CD8-positive, alpha-beta memory T cell (primary cell): ENCODE results near the gene AP1B1. TPM values are rescaled to one million over a fixed set of nuclear protein-coding genes. Genes with fewer than 3 reads are reported as not detected.

ENCODE experiments used
- CTCF ChIA-PET: fragments of 350-600 bp; sonication (Branson Sonifier 250); formaldehyde crosslinking; loops from one replicate; lab custom pipeline; 2021; ENCODE audit warnings: antibody characterized with exemption; lab: Charles Lee
- POLR2A ChIA-PET: fragments of 350-600 bp; sonication (Branson Sonifier 250); formaldehyde crosslinking; loops from one replicate; lab custom pipeline; 2021; ENCODE audit warnings: antibody characterized with exemption; lab: Charles Lee
- DNase-seq, 5 donors: peaks; one replicate each; pipeline versions ENCODE4 v3.0.0 to v3.0.0-alpha.2; 2020 to 2022; ENCODE audit warnings: mixed read lengths in 1 of 5
- H3K27ac ChIP-seq: one replicate; pipeline ENCODE4 v1.7.0; 2013; ENCODE audit warnings: low read depth, mild to moderate bottlenecking, low read length, moderate library complexity
- H3K27me3 ChIP-seq: 2 replicates; pipeline ENCODE4 v1.7.0; 2013; ENCODE audit warnings: low read length, mild to moderate bottlenecking; ENCODE audit not compliant: insufficient read depth, poor library complexity, severe bottlenecking
- H3K36me3 ChIP-seq: 2 replicates; pipeline ENCODE4 v1.7.0; 2013; ENCODE audit warnings: mild to moderate bottlenecking, low read length, moderate library complexity; ENCODE audit not compliant: insufficient read depth
- H3K4me1 ChIP-seq: 2 replicates; pipeline ENCODE4 v1.7.0; 2013; ENCODE audit warnings: mild to moderate bottlenecking, low read length, moderate library complexity; ENCODE audit not compliant: insufficient read depth
- H3K4me3 ChIP-seq: 2 replicates; pipeline ENCODE4 v1.7.0; 2013; ENCODE audit warnings: mild to moderate bottlenecking, low read length
- H3K9me3 ChIP-seq: 2 replicates; pipeline ENCODE4 v1.7.0; 2013; ENCODE audit warnings: mild to moderate bottlenecking, low read length
- H3K27ac Mint-ChIP-seq, 8 donors: one replicate each; pipeline ENCODE4 v1.8.0; 2020 to 2021; ENCODE audit warnings: mixed read lengths in 8 of 8, mild to moderate bottlenecking in 6 of 8, inconsistent platforms in 3 of 8, moderate library complexity in 3 of 8
- H3K27me3 Mint-ChIP-seq, 2 donors: one replicate each; pipeline ENCODE4 v1.8.0; 2020 to 2021; ENCODE audit warnings: mixed read lengths in 2 of 2, mild to moderate bottlenecking in 1 of 2, moderate library complexity in 1 of 2
- H3K36me3 Mint-ChIP-seq, 3 donors: one replicate each; pipeline ENCODE4 v1.8.0; 2020 to 2021; ENCODE audit warnings: mixed read lengths in 3 of 3, inconsistent platforms in 1 of 3, mild to moderate bottlenecking in 1 of 3
- H3K4me1 Mint-ChIP-seq, 3 donors: one replicate each; pipeline ENCODE4 v1.8.0; 2020 to 2021; ENCODE audit warnings: mixed read lengths in 3 of 3, inconsistent platforms in 1 of 3, mild to moderate bottlenecking in 1 of 3
- H3K4me3 Mint-ChIP-seq, 7 donors: one replicate each; pipeline ENCODE4 v1.8.0; 2020 to 2021; ENCODE audit warnings: mixed read lengths in 7 of 7, mild to moderate bottlenecking in 6 of 7, moderate library complexity in 4 of 7, inconsistent platforms in 2 of 7
- H3K9me3 Mint-ChIP-seq, 5 donors: one replicate each; pipeline ENCODE4 v1.8.0; 2020 to 2022; ENCODE audit warnings: mixed read lengths in 5 of 5, mild to moderate bottlenecking in 3 of 5, moderate library complexity in 2 of 5, inconsistent platforms in 1 of 5
- polyA plus RNA-seq: library from polyadenylated mRNA; unstranded; fragments of 300-500 nt; fragmentation: Illumina TruSeq; gene quantifications from one replicate; pipeline ENCODE4 v1.2.3, GENCODE V29; 2021
- total RNA-seq, 2 experiments: library from RNA; stranded (reverse); gene quantifications; one replicate each; pipeline ENCODE4 v1.2.3, GENCODE V29; 2021

AP1B1 gene
- total and polyA plus RNA-seq, 3 experiments from 2014 or later: 22.9 to 75.1 (median 75.0) TPM

- H3K27ac Mint-ChIP-seq: peak overlapping the region in 3 of 8 donors; percentile 9 to 75 (median 55)
- CTCF ChIA-PET: no interaction called here
These were observed 86.5 kb downstream of the AP1B1 start for GRCh38 chr22:29301716-29302401.

GRCh38 chr22:29300807-29301601 lies 87.4 kb downstream of the AP1B1 start:
- peaks cover 6 to 54% (median 18%) of the 10 kb centered on the region in 3 donors for H3K36me3 Mint-ChIP-seq
- H3K27ac ChIP-seq: no peak overlapping the region
- peak overlapping the region in 5 of 8 donors; percentile 21 to 90 (median 61) for H3K27ac Mint-ChIP-seq
- H3K4me3 Mint-ChIP-seq: no peak overlapping the region
- peaks cover 7% of the 10 kb centered on the region for H3K27me3 ChIP-seq
- peaks cover 0 to 2% (median 1%) of the 10 kb centered on the region in 3 donors for H3K4me1 Mint-ChIP-seq
- H3K9me3 ChIP-seq: no peaks in the 10 kb centered on the region
- peaks cover 37% of the 10 kb centered on the region for H3K36me3 ChIP-seq
- H3K4me3 ChIP-seq: no peak overlapping the region
- ChIA-PET CTCF (no interaction called here), POLR2A (no interaction called here)
- H3K4me1 ChIP-seq: no peaks in the 10 kb centered on the region
- H3K9me3 Mint-ChIP-seq: no peaks in the 10 kb centered on the region
- no peak for DNase-seq
- H3K27me3 Mint-ChIP-seq: peaks cover 4 to 8% of the 10 kb centered on the region in 2 donors

More at GRCh38 chr22:29301716-29302401, 86.5 kb downstream of the AP1B1 start:
- Histone ChIP-seq H3K4me1 (no peaks in the 10 kb centered on the region), H3K9me3 (no peaks in the 10 kb centered on the region), H3K4me3 (no peak overlapping the region), H3K27me3 (peaks cover 8% of the 10 kb centered on the region), H3K27ac (no peak overlapping the region), H3K36me3 (peaks cover 29% of the 10 kb centered on the region)
- POLR2A ChIA-PET: no interaction called here
- Mint-ChIP-seq H3K27me3 (peaks cover 8 to 13% of the 10 kb centered on the region in 2 donors), H3K4me1 (peaks cover 0 to 7% (median 4%) of the 10 kb centered on the region in 3 donors), H3K9me3 (no peaks in the 10 kb centered on the region), H3K36me3 (peaks cover 6 to 46% (median 18%) of the 10 kb centered on the region in 3 donors), H3K4me3 (peak overlapping the region in 1 of 7 donors; percentile 60)
- no peak for DNase-seq

GRCh38 chr22:29300467-29300806 lies 87.9 kb downstream of the AP1B1 start:
- no peak for DNase-seq
- Mint-ChIP-seq H3K27ac (no peak overlapping the region), H3K27me3 (peaks cover 2 to 5% of the 10 kb centered on the region in 2 donors), H3K4me3 (peak overlapping the region in 1 of 7 donors; percentile 41), H3K9me3 (no peaks in the 10 kb centered on the region), H3K4me1 (no peaks in the 10 kb centered on the region), H3K36me3 (peaks cover 9 to 60% (median 22%) of the 10 kb centered on the region in 3 donors)
- ChIA-PET CTCF (no interaction called here), POLR2A (no interaction called here)
- Histone ChIP-seq H3K36me3 (peaks cover 43% of the 10 kb centered on the region), H3K4me1 (no peaks in the 10 kb centered on the region), H3K27me3 (peaks cover 4% of the 10 kb centered on the region), H3K4me3 (no peak overlapping the region), H3K27ac (no peak overlapping the region), H3K9me3 (no peaks in the 10 kb centered on the region)

GRCh38 chr22:29299136-29299900 lies 89.1 kb downstream of the AP1B1 start:
- no peak overlapping the region for H3K4me3 ChIP-seq
- Mint-ChIP-seq H3K4me1 (no peaks in the 10 kb centered on the region), H3K27me3 (peaks cover 0 to under 1% of the 10 kb centered on the region in 2 donors), H3K36me3 (peaks cover 9 to 71% (median 22%) of the 10 kb centered on the region in 3 donors), H3K4me3 (no peak overlapping the region), H3K27ac (peak overlapping the region in 3 of 8 donors; percentile 21 to 35 (median 31)), H3K9me3 (no peaks in the 10 kb centered on the region)
- POLR2A ChIA-PET: no interaction called here
- H3K36me3 ChIP-seq: peaks cover 52% of the 10 kb centered on the region
- H3K9me3 ChIP-seq: no peaks in the 10 kb centered on the region
- CTCF ChIA-PET: no interaction called here
- H3K27me3 ChIP-seq: peaks cover 3% of the 10 kb centered on the region
- DNase-seq: no peak
- H3K4me1 ChIP-seq: no peaks in the 10 kb centered on the region
- H3K27ac ChIP-seq: no peak overlapping the region

GRCh38 chr22:29298641-29299040 lies 89.7 kb downstream of the AP1B1 start:
- POLR2A ChIA-PET: interaction anchor here (0.5 kb wide), 1 partner anchor 622 kb away, joined by 3 read pairs; no protein-coding TSS in a partner anchor
- CTCF ChIA-PET: no interaction called here

GRCh38 chr22:29292379-29292778 lies 96.0 kb downstream of the AP1B1 start:
- Histone ChIP-seq H3K27ac (no peak overlapping the region), H3K4me1 (no peaks in the 10 kb centered on the region), H3K9me3 (no peaks in the 10 kb centered on the region), H3K4me3 (no peak overlapping the region), H3K36me3 (peaks cover 83% of the 10 kb centered on the region), H3K27me3 (no peaks in the 10 kb centered on the region)
- Mint-ChIP-seq H3K4me3 (no peak overlapping the region), H3K27ac (peak overlapping the region in 1 of 8 donors; percentile 58), H3K27me3 (no peaks in the 10 kb centered on the region), H3K9me3 (no peaks in the 10 kb centered on the region), H3K36me3 (peaks cover 15 to 96% (median 32%) of the 10 kb centered on the region in 3 donors), H3K4me1 (peaks cover 7 to 42% (median 21%) of the 10 kb centered on the region in 3 donors)
- ChIA-PET POLR2A (no interaction called here), CTCF (no interaction called here)
- DNase-seq: no peak

More at GRCh38 chr22:29298641-29299040, 89.7 kb downstream of the AP1B1 start:
- no peak for DNase-seq
- no peaks in the 10 kb centered on the region for H3K9me3 ChIP-seq
- Mint-ChIP-seq H3K4me1 (no peaks in the 10 kb centered on the region), H3K4me3 (no peak overlapping the region), H3K9me3 (no peaks in the 10 kb centered on the region), H3K36me3 (peaks cover 9 to 78% (median 22%) of the 10 kb centered on the region in 3 donors), H3K27me3 (no peaks in the 10 kb centered on the region), H3K27ac (peak overlapping the region in 3 of 8 donors; percentile 18 to 45 (median 31))
- H3K27me3 ChIP-seq: no peaks in the 10 kb centered on the region
- H3K36me3 ChIP-seq: peaks cover 52% of the 10 kb centered on the region
- no peak overlapping the region for H3K27ac ChIP-seq
- H3K4me1 ChIP-seq: no peaks in the 10 kb centered on the region
- no peak overlapping the region for H3K4me3 ChIP-seq

GRCh38 chr22:29291215-29291614 lies 97.2 kb downstream of the AP1B1 start:
- no peaks in the 10 kb centered on the region for H3K9me3 Mint-ChIP-seq
- CTCF ChIA-PET: no interaction called here
- H3K27me3 Mint-ChIP-seq: peaks cover 0 to 2% of the 10 kb centered on the region in 2 donors
- POLR2A ChIA-PET: no interaction called here
- H3K27ac ChIP-seq: no peak overlapping the region
- no peaks in the 10 kb centered on the region for H3K27me3 ChIP-seq
- peak overlapping the region in 2 of 8 donors; percentile 1 to 82 for H3K27ac Mint-ChIP-seq
- no peaks in the 10 kb centered on the region for H3K9me3 ChIP-seq
- peaks cover 80% of the 10 kb centered on the region for H3K36me3 ChIP-seq
- DNase-seq: no peak
- H3K4me3 ChIP-seq: no peak overlapping the region
- H3K4me1 ChIP-seq: no peaks in the 10 kb centered on the region
- no peak overlapping the region for H3K4me3 Mint-ChIP-seq
- peaks cover 12 to 51% (median 28%) of the 10 kb centered on the region in 3 donors for H3K4me1 Mint-ChIP-seq
- H3K36me3 Mint-ChIP-seq: peaks cover 20 to 95% (median 38%) of the 10 kb centered on the region in 3 donors
